ENCODE measurements around the gene NEO1.

GRCh38 chr15:73324496-73325170 lies 272.4 kb downstream of the NEO1 start:
- TF ChIP-seq, protein P1, sequence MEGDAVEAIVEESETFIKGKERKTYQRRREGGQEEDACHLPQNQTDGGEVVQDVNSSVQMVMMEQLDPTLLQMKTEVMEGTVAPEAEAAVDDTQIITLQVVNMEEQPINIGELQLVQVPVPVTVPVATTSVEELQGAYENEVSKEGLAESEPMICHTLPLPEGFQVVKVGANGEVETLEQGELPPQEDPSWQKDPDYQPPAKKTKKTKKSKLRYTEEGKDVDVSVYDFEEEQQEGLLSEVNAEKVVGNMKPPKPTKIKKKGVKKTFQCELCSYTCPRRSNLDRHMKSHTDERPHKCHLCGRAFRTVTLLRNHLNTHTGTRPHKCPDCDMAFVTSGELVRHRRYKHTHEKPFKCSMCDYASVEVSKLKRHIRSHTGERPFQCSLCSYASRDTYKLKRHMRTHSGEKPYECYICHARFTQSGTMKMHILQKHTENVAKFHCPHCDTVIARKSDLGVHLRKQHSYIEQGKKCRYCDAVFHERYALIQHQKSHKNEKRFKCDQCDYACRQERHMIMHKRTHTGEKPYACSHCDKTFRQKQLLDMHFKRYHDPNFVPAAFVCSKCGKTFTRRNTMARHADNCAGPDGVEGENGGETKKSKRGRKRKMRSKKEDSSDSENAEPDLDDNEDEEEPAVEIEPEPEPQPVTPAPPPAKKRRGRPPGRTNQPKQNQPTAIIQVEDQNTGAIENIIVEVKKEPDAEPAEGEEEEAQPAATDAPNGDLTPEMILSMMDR (IDR thresholded peaks at IDR 0.05): no peak
- no peak for TF ChIP-seq POLR2A (IDR thresholded peaks at IDR 0.05)

Measured in uterus (tissue), 2 donors.